Lower leg skin (tissue), 4 donors: ENCODE data around the gene RIC3. TPM values are rescaled to one million over a fixed set of nuclear protein-coding genes. Genes with fewer than 3 reads are reported as not detected.

ENCODE experiments used
- DNase-seq, 2 donors: peaks; one replicate each; pipeline ENCODE4 v3.0.0-alpha.2; 2019; ENCODE audit warnings: low spot score in 2 of 2
- H3K4me3 ChIP-seq: fragments of 200-600 bp; sonication (generic); 2 replicates; pipeline ENCODE4 v1.5.1; 2017; ENCODE audit warnings: mild to moderate bottlenecking, low read depth; ENCODE audit not compliant: poor library complexity, severe bottlenecking
- CTCF ChIP-seq, 3 donors: fragments of 450-650 bp; IDR thresholded peaks; one replicate each; pipeline ENCODE4 v1.5.1; 2016; ENCODE audit warnings: antibody characterized with exemption in 3 of 3, mild to moderate bottlenecking in 3 of 3, moderate library complexity in 2 of 3
- POLR2A ChIP-seq, 2 donors: fragments of 450-650 bp; IDR thresholded peaks; one replicate each; pipeline ENCODE4 v1.6.1; 2016 to 2017; ENCODE audit warnings: antibody characterized with exemption in 2 of 2, mild to moderate bottlenecking in 1 of 2, moderate library complexity in 1 of 2
- WGBS, 2 donors: methylation state at CpG; one replicate each; pipeline ENCODE4 v1.1.5; 2018; 5-methylcytosine and 5-hydroxymethylcytosine counted together
- intact Hi-C: fragments of 100-400 bp; cut with DNase I; formaldehyde crosslinking; loops from one replicate; pipeline ENCODE4 v1.15.0; 2023; ENCODE audit warnings: low total_unique reads
- total RNA-seq, 4 donors: library from RNA; depleted of rRNA; stranded (reverse); fragments of >200 nt; gene quantifications; one replicate each; pipeline ENCODE4 v1.1.0, GENCODE V29; 2016

RIC3 gene
- total RNA-seq, 4 donors from 2014 or later = 13.7 to 39.3 (median 18.3) TPM

DNA sequence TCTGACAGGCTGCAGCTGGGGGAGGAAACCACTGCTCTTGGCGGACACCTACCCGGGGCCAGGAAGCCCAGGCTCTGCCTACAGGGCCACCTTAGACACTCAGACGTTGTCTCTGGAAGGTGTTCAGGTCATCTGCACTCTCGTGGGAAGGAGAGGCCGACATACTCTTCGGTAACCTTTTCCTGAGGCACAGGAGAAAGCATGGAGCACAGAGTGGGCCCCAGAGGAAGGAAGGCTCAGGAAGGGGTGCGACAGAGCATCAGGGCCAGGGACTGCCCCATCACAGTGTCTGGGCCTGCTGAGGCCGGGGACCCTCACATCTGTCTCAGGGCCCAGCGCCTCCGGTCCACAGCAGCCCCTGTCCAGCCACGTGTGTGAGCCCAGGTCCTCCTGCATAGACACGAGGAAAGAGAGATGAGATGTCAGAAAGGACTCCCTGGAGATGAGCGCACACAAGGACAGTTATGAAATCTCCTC is 106.0 kb downstream of the RIC3 start:
- intact Hi-C loops = no loop called here
- no peak for TF ChIP-seq CTCF (IDR thresholded peaks at IDR 0.05)
- no peak for TF ChIP-seq POLR2A (IDR thresholded peaks at IDR 0.05)
- DNase-seq = peak in 1 of 2 donors; percentile 80

DNA sequence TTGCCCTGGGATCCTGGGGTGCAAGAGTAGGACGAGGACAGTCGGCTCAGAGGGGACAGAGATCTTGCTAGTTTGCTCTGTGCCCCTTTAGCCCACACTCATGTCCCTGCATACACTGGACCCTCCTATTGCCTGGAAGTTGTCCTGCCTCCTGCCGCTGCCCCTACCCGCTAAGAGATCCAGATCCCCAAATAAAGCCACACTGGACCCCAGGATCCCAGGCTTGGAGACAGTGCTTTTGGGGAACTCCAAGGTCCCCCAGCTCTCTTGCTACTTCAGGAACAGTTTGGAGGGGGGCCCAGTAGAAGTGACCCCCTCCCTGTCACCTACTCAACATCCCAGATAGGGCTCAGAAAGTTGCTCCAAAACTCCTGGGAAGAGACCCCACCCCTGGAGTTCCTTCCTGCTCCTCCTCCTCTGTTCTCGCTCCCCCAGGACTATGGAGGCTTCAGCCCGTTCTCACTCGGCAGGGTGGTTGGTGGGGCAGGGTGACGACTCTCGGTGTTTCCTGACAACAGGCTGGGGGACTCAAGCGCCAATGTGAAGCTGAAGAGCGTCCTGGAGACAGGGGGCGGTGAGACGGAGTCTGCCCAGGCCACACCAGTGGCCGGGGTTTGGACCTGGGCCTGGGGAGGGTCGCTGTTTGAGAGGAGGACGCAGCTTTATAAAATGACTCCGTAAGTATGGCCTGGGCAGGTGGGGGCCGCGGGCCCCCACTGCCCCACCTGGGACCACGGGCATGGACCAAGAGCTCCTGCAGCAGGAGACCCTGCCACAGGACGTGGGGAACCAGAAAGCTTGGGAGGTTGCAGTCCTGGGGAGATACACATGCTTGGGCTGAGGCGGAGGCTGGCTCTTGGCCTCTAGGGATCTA is 107.0 kb downstream of the RIC3 start:
- DNase-seq = peak in 1 of 2 donors; percentile 76
- H3K4me3 ChIP-seq = no peak overlapping the region
- TF ChIP-seq CTCF (IDR thresholded peaks at IDR 0.05) = no peak
- no peak for TF ChIP-seq POLR2A (IDR thresholded peaks at IDR 0.05)
- intact Hi-C loops = no loop called here
- WGBS, 2 donors = 93 to 96% methylated on average over 22 of the region's 22 CpGs

More for the DNA sequence above, 106.0 kb downstream of the RIC3 start:
- WGBS, 2 donors = 79 to 80% methylated on average over 13 of the region's 13 CpGs
- H3K4me3 ChIP-seq = no peak overlapping the region

- TF ChIP-seq CTCF (IDR thresholded peaks at IDR 0.05) = no peak
- intact Hi-C loops = no loop called here
- 86 to 89% methylated on average over 12 of the region's 12 CpGs for WGBS, 2 donors
- no peak overlapping the region for H3K4me3 ChIP-seq
- peak in 1 of 2 donors; percentile 82 for DNase-seq
Observed at GRCh38 chr11:8060801-8061554, 107.8 kb downstream of the RIC3 start.

DNA sequence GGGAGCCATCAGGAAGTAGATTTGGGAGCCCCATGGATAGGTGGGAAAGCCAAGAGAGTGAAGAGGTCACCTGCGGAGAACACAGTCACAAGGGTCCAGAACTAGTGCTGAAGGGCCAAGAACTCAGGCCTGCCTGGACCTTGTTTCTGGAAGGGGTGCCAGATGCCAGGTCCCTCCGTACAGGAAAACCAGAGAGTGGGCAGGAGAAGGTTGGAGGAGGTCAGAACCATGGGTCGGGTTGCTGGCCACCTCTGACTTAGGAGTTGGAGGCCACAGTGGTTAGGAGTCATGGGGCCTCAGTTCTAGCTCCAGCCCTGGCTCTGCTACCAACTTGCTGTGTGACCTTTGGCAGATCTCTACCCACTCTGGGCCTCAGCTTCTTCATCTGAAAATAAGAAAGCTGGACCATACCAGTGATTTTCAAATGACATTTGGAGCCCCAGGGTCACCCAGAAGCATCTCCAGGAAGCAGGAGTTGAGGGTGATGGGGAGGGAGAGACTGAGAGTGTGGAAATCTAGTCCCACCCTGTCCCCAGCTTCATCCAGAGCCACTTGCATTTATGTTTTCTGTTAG is 108.6 kb downstream of the RIC3 start:
- H3K4me3 ChIP-seq = no peak overlapping the region
- TF ChIP-seq POLR2A (IDR thresholded peaks at IDR 0.05) (no peak), CTCF (IDR thresholded peaks at IDR 0.05) (no peak)
- WGBS, 2 donors = 80 to 87% methylated on average over 3 of the region's 3 CpGs
- intact Hi-C loops = no loop called here
- DNase-seq = no peak

DNA sequence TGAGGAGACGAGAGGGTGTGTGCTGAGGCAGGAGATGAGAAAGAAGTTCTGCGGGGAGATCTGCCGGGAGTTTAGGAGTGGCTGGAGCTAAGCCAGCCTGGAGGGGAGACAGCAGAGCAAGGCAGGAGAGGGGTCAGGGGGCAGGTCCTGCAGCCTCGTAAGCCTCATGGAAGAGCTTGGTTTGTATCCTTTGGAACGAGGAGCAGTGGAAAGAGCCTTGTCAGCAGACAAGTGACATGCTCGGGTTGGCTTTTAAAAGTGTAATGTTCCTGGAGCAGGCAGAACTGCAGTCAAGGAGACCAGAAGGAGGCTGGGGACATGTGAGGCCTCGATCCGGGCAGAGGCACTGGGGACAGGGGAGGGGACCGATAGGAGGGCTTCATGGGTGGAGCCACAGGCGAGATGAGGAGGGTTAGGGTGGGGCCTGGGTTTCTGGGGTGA is 109.2 kb downstream of the RIC3 start:
- 30 to 38% methylated on average over 10 of the region's 10 CpGs for WGBS, 2 donors
- intact Hi-C loops = no loop called here
- H3K4me3 ChIP-seq = no peak overlapping the region
- TF ChIP-seq POLR2A (IDR thresholded peaks at IDR 0.05) (no peak), CTCF (IDR thresholded peaks at IDR 0.05) (no peak)
- DNase-seq = peak in 1 of 2 donors; percentile 85
